HEK293 (cell line): ENCODE data around the gene BRSK1.

Experiments used
- CTCF ChIA-PET: fragments of 350-600 bp; formaldehyde crosslinking; extraction: SDS; loops from one replicate; lab custom pipeline; 2021; ENCODE audit warnings: antibody characterized with exemption; lab: Yijun Ruan, JAX
- POLR2A ChIA-PET: fragments of 300-600 bp; formaldehyde crosslinking; extraction: SDS; loops from one replicate; lab custom pipeline; 2020; ENCODE audit warnings: antibody characterized with exemption, inconsistent platforms; lab: Yijun Ruan, JAX
- H3K27ac ChIP-seq: fragments of 200-500 bp; sonication (Bioruptor generic); 2 replicates; pipeline ENCODE4 v1.5.1; 2014; ENCODE audit warnings: low read depth, low read length, control low read depth, inconsistent platforms; ENCODE audit errors: extremely low read depth
- H3K36me3 ChIP-seq, 2 experiments: fragments of 200-500 bp in 1 of 2; sonication (Bioruptor generic) in 1 of 2; 1 replicate in 1 of 2; 2 replicates in 1 of 2; pipeline ENCODE4 v1.5.1; 2014 to 2017; ENCODE audit warnings: inconsistent platforms in 2 of 2, low read length in 2 of 2; ENCODE audit not compliant: control insufficient read depth in 2 of 2, insufficient read depth in 1 of 2
- H3K4me1 ChIP-seq: fragments of 200-500 bp; sonication (Bioruptor generic); 2 replicates; pipeline ENCODE4 v1.5.1; 2014; ENCODE audit warnings: mild to moderate bottlenecking, low read length, inconsistent platforms; ENCODE audit not compliant: control insufficient read depth, insufficient read depth
- H3K4me3 ChIP-seq: 2 replicates; pipeline ENCODE4 v1.5.1; 2011; ENCODE audit warnings: low read depth, mild to moderate bottlenecking, control low read depth, low read length, moderate library complexity
- H3K9me3 ChIP-seq: fragments of 200-500 bp; sonication (Bioruptor generic); 2 replicates; pipeline ENCODE4 v1.5.1; 2014; ENCODE audit warnings: low read depth, low read length, inconsistent platforms; ENCODE audit not compliant: control insufficient read depth, insufficient read depth
- IKZF3 ChIP-seq: fragments of 450-650 bp; IDR thresholded peaks from 2 replicates; pipeline ENCODE4 v1.5.0; 2018; ENCODE audit warnings: missing biosample characterization, mild to moderate bottlenecking, missing genetic modification characterization, moderate library complexity
- SALL2 ChIP-seq: fragments of 450-650 bp; formaldehyde crosslinking; IDR thresholded peaks from 2 replicates; pipeline ENCODE4 v1.5.0; 2017; ENCODE audit warnings: missing biosample characterization, mild to moderate bottlenecking, missing genetic modification characterization, borderline replicate concordance
- SP2 ChIP-seq: fragments of 450-650 bp; formaldehyde crosslinking; IDR thresholded peaks from 2 replicates; pipeline ENCODE4 v1.5.1; 2016; ENCODE audit warnings: missing biosample characterization, missing genetic modification characterization
- SP3 ChIP-seq: fragments of 450-650 bp; formaldehyde crosslinking; IDR thresholded peaks from 2 replicates; pipeline ENCODE4 v1.5.1; 2016; ENCODE audit warnings: missing biosample characterization, missing genetic modification characterization
- YY2 ChIP-seq: fragments of 450-650 bp; formaldehyde crosslinking; IDR thresholded peaks from 2 replicates; pipeline ENCODE4 v1.5.1; 2016; ENCODE audit warnings: missing biosample characterization, missing genetic modification characterization
- ZBTB1 ChIP-seq: fragments of 450-650 bp; formaldehyde crosslinking; IDR thresholded peaks from 2 replicates; pipeline ENCODE4 v1.5.1; 2016; ENCODE audit warnings: missing biosample characterization, missing genetic modification characterization
- ZFP41 ChIP-seq: fragments of 450-650 bp; formaldehyde crosslinking; IDR thresholded peaks from 2 replicates; pipeline ENCODE4 v1.5.1; 2016; ENCODE audit warnings: missing biosample characterization, missing genetic modification characterization, borderline replicate concordance
- ZNF114 ChIP-seq: fragments of 450-650 bp; formaldehyde crosslinking; IDR thresholded peaks from 2 replicates; pipeline ENCODE4 v1.5.0; 2017; ENCODE audit warnings: missing biosample characterization, missing genetic modification characterization
- ZNF132 ChIP-seq: fragments of 450-650 bp; formaldehyde crosslinking; IDR thresholded peaks from 2 replicates; pipeline ENCODE4 v1.5.1; 2017; ENCODE audit warnings: missing biosample characterization, missing genetic modification characterization, borderline replicate concordance
- ZNF19 ChIP-seq: fragments of 450-650 bp; formaldehyde crosslinking; IDR thresholded peaks from 2 replicates; pipeline ENCODE4; 2016; ENCODE audit warnings: missing biosample characterization, missing genetic modification characterization, low read depth
- ZNF266 ChIP-seq: fragments of 450-650 bp; formaldehyde crosslinking; IDR thresholded peaks from 2 replicates; pipeline ENCODE4 v1.5.1; 2016; ENCODE audit warnings: missing biosample characterization, missing genetic modification characterization, low read depth
- ZNF354C ChIP-seq: fragments of 450-650 bp; formaldehyde crosslinking; IDR thresholded peaks from 2 replicates; pipeline ENCODE4 v1.5.1; 2016; ENCODE audit warnings: missing biosample characterization, missing genetic modification characterization, low read depth, borderline replicate concordance
- ZNF423 ChIP-seq: fragments of 450-650 bp; formaldehyde crosslinking; IDR thresholded peaks from 2 replicates; pipeline ENCODE4 v1.5.1; 2016; ENCODE audit warnings: missing biosample characterization, missing genetic modification characterization
- ZNF433 ChIP-seq: fragments of 450-650 bp; formaldehyde crosslinking; IDR thresholded peaks from 2 replicates; pipeline ENCODE4 v1.5.1; 2016; ENCODE audit warnings: missing biosample characterization, missing genetic modification characterization, low read depth
- ZNF521 ChIP-seq: fragments of 450-650 bp; formaldehyde crosslinking; IDR thresholded peaks from 2 replicates; pipeline ENCODE4 v1.5.1; 2017; ENCODE audit warnings: missing biosample characterization, mild to moderate bottlenecking, missing genetic modification characterization
- TF ChIP-seq, protein P1 (sequence below): fragments of 450-650 bp; formaldehyde crosslinking; optimal IDR thresholded peaks from 2 replicates; pipeline ENCODE3; 2016; ENCODE audit warnings: missing biosample characterization, mild to moderate bottlenecking, missing genetic modification characterization
- TF ChIP-seq, protein P2 (sequence below): fragments of 450-650 bp; formaldehyde crosslinking; IDR thresholded peaks from 2 replicates; pipeline ENCODE4 v1.5.1; 2016; ENCODE audit warnings: missing biosample characterization, missing genetic modification characterization
- TF ChIP-seq, protein P3 (sequence below): fragments of 450-650 bp; formaldehyde crosslinking; IDR thresholded peaks from 2 replicates; pipeline ENCODE4 v1.5.1; 2016; ENCODE audit warnings: missing biosample characterization, missing genetic modification characterization, low read depth
- TF ChIP-seq, protein P4 (sequence below): fragments of 450-650 bp; formaldehyde crosslinking; IDR thresholded peaks from 2 replicates; pipeline ENCODE4 v1.5.0; 2017; ENCODE audit warnings: missing biosample characterization, missing genetic modification characterization, borderline replicate concordance
- TF ChIP-seq, protein P5 (sequence below): fragments of 450-650 bp; formaldehyde crosslinking; IDR thresholded peaks from 2 replicates; pipeline ENCODE4 v1.5.1; 2017; ENCODE audit warnings: missing biosample characterization, missing genetic modification characterization

Gene BRSK1

DNA sequence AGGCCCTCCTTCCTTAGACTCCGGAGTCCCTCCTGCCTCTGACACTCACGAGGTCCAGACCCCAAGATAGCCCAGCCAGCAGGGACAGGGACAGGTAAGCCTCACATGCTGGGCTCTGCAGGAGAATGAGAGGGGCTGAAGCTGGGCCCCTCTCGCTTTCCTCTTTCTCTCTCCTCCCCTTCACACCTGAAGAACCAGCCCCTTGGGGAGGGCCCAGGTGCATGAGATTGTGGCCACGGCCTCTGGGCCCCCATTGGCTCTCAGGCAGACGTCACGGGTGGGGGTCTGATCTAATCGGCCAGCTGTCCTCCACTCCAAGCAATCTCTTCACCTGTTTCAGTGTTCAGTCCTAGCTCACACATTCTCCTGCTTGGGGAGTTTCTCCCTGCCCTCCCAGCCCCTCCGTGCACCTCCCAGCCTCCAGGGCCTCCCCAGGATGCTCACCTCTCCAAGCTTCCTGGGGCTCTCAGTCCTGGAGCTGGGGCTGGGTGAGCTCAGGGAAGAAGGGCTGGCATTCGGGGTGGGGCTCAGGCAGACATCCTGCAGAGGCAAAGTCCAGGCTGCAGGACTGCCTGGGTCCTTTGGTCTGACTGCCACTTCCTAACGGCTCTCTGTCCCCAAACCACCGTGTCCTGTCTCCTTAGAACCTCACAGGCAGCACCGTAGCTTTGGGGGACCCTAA lies 38.5 kb downstream of the BRSK1 start:
- CTCF ChIA-PET = interaction anchor here (0.9 to 6.6 kb wide), 3 partner anchors 20 to 182 kb away, joined by 3 to 41 read pairs (median 5); no protein-coding TSS in a partner anchor
- Histone ChIP-seq H3K4me1 (no peaks in the 10 kb centered on the region), H3K36me3 (no peaks in the 10 kb centered on the region), H3K9me3 (no peaks in the 10 kb centered on the region), H3K27ac (no peak overlapping the region), H3K4me3 (no peak overlapping the region)
- TF ChIP-seq, protein P1, sequence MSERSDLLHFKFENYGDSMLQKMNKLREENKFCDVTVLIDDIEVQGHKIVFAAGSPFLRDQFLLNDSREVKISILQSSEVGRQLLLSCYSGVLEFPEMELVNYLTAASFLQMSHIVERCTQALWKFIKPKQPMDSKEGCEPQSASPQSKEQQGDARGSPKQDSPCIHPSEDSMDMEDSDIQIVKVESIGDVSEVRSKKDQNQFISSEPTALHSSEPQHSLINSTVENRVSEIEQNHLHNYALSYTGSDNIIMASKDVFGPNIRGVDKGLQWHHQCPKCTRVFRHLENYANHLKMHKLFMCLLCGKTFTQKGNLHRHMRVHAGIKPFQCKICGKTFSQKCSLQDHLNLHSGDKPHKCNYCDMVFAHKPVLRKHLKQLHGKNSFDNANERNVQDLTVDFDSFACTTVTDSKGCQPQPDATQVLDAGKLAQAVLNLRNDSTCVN (tag by site-specific recombination) = no peak
- TF ChIP-seq SALL2 = no peak
- TF ChIP-seq ZNF354C (tag by site-specific recombination) = no peak
- no peak for TF ChIP-seq ZFP41 (tag by site-specific recombination)
- TF ChIP-seq, protein P2, sequence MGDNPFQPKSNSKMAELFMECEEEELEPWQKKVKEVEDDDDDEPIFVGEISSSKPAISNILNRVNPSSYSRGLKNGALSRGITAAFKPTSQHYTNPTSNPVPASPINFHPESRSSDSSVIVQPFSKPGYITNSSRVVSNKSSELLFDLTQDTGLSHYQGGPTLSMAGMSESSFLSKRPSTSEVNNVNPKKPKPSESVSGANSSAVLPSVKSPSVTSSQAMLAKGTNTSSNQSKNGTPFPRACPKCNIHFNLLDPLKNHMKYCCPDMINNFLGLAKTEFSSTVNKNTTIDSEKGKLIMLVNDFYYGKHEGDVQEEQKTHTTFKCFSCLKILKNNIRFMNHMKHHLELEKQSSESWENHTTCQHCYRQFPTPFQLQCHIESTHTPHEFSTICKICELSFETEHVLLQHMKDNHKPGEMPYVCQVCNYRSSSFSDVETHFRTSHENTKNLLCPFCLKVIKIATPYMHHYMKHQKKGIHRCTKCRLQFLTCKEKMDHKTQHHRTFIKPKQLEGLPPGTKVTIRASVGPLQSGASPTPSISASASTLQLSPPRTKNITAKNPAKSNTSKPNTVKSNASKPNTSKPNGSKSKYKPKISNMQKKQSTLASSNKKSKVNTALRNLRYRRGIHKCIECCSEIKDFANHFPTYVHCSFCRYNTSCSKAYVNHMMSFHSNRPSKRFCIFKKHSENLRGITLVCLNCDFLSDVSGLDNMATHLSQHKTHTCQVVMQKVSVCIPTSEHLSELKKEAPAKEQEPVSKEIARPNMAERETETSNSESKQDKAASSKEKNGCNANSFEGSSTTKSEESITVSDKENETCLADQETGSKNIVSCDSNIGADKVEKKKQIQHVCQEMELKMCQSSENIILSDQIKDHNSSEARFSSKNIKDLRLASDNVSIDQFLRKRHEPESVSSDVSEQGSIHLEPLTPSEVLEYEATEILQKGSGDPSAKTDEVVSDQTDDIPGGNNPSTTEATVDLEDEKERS (tag by site-specific recombination) = no peak
- TF ChIP-seq, protein P3, sequence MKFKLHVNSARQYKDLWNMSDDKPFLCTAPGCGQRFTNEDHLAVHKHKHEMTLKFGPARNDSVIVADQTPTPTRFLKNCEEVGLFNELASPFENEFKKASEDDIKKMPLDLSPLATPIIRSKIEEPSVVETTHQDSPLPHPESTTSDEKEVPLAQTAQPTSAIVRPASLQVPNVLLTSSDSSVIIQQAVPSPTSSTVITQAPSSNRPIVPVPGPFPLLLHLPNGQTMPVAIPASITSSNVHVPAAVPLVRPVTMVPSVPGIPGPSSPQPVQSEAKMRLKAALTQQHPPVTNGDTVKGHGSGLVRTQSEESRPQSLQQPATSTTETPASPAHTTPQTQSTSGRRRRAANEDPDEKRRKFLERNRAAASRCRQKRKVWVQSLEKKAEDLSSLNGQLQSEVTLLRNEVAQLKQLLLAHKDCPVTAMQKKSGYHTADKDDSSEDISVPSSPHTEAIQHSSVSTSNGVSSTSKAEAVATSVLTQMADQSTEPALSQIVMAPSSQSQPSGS (tag by site-specific recombination) = no peak
- no peak for TF ChIP-seq YY2
- no peak for TF ChIP-seq ZNF114 (tag by site-specific recombination)
- TF ChIP-seq SP3 = no peak
- TF ChIP-seq ZNF433 = no peak
- POLR2A ChIA-PET = interaction anchor here (0.7 to 3.3 kb wide), 3 partner anchors 10 to 17 kb away, joined by 3 to 21 read pairs (median 4); partner anchors contain the start of gene KMT5C

DNA sequence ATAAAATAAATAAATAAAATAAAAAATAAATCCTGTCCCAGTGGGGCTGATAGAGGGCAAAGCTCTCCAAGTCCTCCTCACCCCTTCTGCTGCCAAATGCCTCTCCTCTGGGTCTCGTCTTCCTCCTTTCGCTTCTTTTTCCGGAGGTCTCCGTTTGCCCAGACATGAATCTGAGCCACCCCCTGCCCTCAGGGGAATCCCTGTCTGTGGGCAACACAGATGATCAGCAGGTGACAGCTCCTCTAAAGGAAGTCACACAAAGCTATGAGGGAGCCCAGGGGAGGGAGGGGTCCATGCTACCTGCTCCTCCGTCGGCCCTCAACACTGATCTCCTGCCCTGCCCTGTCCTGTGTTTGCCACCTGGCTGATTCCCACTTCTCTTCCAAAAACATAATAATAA lies 40.9 kb downstream of the BRSK1 start:
- Histone ChIP-seq H3K36me3 (no peaks in the 10 kb centered on the region), H3K27ac (no peak overlapping the region), H3K4me1 (no peaks in the 10 kb centered on the region), H3K4me3 (no peak overlapping the region), H3K9me3 (no peaks in the 10 kb centered on the region)
- ChIA-PET POLR2A (no interaction called here), CTCF (interaction anchor here (1.7 to 6.6 kb wide), 2 partner anchors 23 kb away, joined by 7 to 41 read pairs; no protein-coding TSS in a partner anchor)
- TF ChIP-seq ZNF521 (no peak), SP2 (tag by site-specific recombination) (no peak), ZNF19 (no peak), ZNF266 (tag by site-specific recombination) (no peak), ZBTB1 (tag by site-specific recombination) (no peak), IKZF3 (tag by site-specific recombination) (no peak), ZNF132 (tag by site-specific recombination) (no peak), ZNF423 (no peak)
- TF ChIP-seq, protein P2 (tag by site-specific recombination) = no peak
- TF ChIP-seq, protein P4, sequence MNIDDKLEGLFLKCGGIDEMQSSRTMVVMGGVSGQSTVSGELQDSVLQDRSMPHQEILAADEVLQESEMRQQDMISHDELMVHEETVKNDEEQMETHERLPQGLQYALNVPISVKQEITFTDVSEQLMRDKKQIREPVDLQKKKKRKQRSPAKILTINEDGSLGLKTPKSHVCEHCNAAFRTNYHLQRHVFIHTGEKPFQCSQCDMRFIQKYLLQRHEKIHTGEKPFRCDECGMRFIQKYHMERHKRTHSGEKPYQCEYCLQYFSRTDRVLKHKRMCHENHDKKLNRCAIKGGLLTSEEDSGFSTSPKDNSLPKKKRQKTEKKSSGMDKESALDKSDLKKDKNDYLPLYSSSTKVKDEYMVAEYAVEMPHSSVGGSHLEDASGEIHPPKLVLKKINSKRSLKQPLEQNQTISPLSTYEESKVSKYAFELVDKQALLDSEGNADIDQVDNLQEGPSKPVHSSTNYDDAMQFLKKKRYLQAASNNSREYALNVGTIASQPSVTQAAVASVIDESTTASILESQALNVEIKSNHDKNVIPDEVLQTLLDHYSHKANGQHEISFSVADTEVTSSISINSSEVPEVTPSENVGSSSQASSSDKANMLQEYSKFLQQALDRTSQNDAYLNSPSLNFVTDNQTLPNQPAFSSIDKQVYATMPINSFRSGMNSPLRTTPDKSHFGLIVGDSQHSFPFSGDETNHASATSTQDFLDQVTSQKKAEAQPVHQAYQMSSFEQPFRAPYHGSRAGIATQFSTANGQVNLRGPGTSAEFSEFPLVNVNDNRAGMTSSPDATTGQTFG (tag by site-specific recombination) = no peak
- TF ChIP-seq, protein P5, sequence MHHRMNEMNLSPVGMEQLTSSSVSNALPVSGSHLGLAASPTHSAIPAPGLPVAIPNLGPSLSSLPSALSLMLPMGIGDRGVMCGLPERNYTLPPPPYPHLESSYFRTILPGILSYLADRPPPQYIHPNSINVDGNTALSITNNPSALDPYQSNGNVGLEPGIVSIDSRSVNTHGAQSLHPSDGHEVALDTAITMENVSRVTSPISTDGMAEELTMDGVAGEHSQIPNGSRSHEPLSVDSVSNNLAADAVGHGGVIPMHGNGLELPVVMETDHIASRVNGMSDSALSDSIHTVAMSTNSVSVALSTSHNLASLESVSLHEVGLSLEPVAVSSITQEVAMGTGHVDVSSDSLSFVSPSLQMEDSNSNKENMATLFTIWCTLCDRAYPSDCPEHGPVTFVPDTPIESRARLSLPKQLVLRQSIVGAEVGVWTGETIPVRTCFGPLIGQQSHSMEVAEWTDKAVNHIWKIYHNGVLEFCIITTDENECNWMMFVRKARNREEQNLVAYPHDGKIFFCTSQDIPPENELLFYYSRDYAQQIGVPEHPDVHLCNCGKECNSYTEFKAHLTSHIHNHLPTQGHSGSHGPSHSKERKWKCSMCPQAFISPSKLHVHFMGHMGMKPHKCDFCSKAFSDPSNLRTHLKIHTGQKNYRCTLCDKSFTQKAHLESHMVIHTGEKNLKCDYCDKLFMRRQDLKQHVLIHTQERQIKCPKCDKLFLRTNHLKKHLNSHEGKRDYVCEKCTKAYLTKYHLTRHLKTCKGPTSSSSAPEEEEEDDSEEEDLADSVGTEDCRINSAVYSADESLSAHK = no peak
